SK-N-SH treated with all-trans-retinoic acid at 6 μM for 48 hours (cell line): ENCODE measurements around the gene TMEM130.

ENCODE experiments used
- ATAC-seq: fragments of 200-7000 bp; cut with Tn5 transposase; 3 replicates; pipeline ENCODE4 v1.9.1; 2020; ENCODE audit warnings: mild to moderate bottlenecking, moderate library complexity
- BACH2 ChIP-seq: fragments of 250-450 bp; sonication (Bioruptor Pico); IDR thresholded peaks from 2 replicates; pipeline ENCODE4 v1.9.0; 2021; ENCODE audit warnings: mild to moderate bottlenecking, borderline replicate concordance
- CSDC2 ChIP-seq: fragments of 250-450 bp; sonication (Bioruptor Pico); IDR thresholded peaks from 2 replicates; pipeline ENCODE4 v1.5.0; 2020; ENCODE audit warnings: mild to moderate bottlenecking, moderate library complexity
- ESRRG ChIP-seq: fragments of 250-450 bp; sonication (Bioruptor Pico); IDR thresholded peaks from 2 replicates; pipeline ENCODE4 v1.6.1; 2021; ENCODE audit warnings: mild to moderate bottlenecking
- GLIS3 ChIP-seq: fragments of 250-450 bp; sonication (Bioruptor Pico); IDR thresholded peaks from 2 replicates; pipeline ENCODE4 v1.5.0; 2020; ENCODE audit warnings: mild to moderate bottlenecking, moderate library complexity
- ISL1 ChIP-seq: fragments of 250-450 bp; sonication (Bioruptor Pico); IDR thresholded peaks from 2 replicates; pipeline ENCODE4 v2.1.2; 2022; ENCODE audit warnings: mild to moderate bottlenecking, moderate library complexity
- OSR1 ChIP-seq: fragments of 250-450 bp; sonication (Bioruptor Pico); IDR thresholded peaks from 2 replicates; pipeline ENCODE4 v1.8.0; 2022; ENCODE audit warnings: moderate library complexity, mild to moderate bottlenecking, inconsistent platforms
- PPARA ChIP-seq: fragments of 250-450 bp; sonication (Bioruptor Pico); IDR thresholded peaks from 2 replicates; pipeline ENCODE4 v1.5.0; 2020; ENCODE audit warnings: mild to moderate bottlenecking, borderline replicate concordance
- RARB ChIP-seq: fragments of 250-450 bp; sonication (Bioruptor Pico); IDR thresholded peaks from 2 replicates; pipeline ENCODE4 v1.8.0; 2021; ENCODE audit warnings: mild to moderate bottlenecking, moderate library complexity
- SNAI2 ChIP-seq: fragments of 250-450 bp; sonication (Bioruptor Pico); IDR thresholded peaks from 2 replicates; pipeline ENCODE4 v1.5.0; 2020; ENCODE audit warnings: mild to moderate bottlenecking, moderate library complexity
- TCF4 ChIP-seq: fragments of 250-450 bp; sonication (Bioruptor Pico); IDR thresholded peaks from 2 replicates; pipeline ENCODE4 v1.8.0; 2021; ENCODE audit warnings: mild to moderate bottlenecking, moderate library complexity, borderline replicate concordance
- TOX ChIP-seq: fragments of 250-450 bp; sonication (Bioruptor Pico); IDR thresholded peaks from 2 replicates; pipeline ENCODE4 v1.8.0; 2021; ENCODE audit warnings: mild to moderate bottlenecking, moderate library complexity, borderline replicate concordance
- ZFP3 ChIP-seq: fragments of 250-450 bp; sonication (Bioruptor Pico); IDR thresholded peaks from 2 replicates; pipeline ENCODE4 v1.5.0; 2020; ENCODE audit warnings: mild to moderate bottlenecking, moderate library complexity
- ZFP30 ChIP-seq: fragments of 450-650 bp; formaldehyde crosslinking; IDR thresholded peaks from 2 replicates; pipeline ENCODE4 v1.5.0; 2022; ENCODE audit warnings: mild to moderate bottlenecking, moderate library complexity
- ZNF8 ChIP-seq: fragments of 450-650 bp; formaldehyde crosslinking; IDR thresholded peaks from 2 replicates; pipeline ENCODE4 v1.5.0; 2020; ENCODE audit warnings: mild to moderate bottlenecking, moderate library complexity
- TF ChIP-seq, protein P1 (sequence below): fragments of 250-450 bp; sonication (Bioruptor Pico); IDR thresholded peaks from 2 replicates; pipeline ENCODE4 v1.5.1; 2021; ENCODE audit warnings: mild to moderate bottlenecking, moderate library complexity
- TF ChIP-seq, protein P2 (sequence below): fragments of 250-450 bp; sonication (Bioruptor Pico); IDR thresholded peaks from 2 replicates; pipeline ENCODE4 v1.8.0; 2021; ENCODE audit warnings: low read depth, mild to moderate bottlenecking, moderate library complexity, borderline replicate concordance
- TF ChIP-seq, protein P3 (sequence below): fragments of 250-450 bp; sonication (Bioruptor Pico); IDR thresholded peaks from 2 replicates; pipeline ENCODE4 v1.8.0; 2020; ENCODE audit warnings: mild to moderate bottlenecking, moderate library complexity, borderline replicate concordance
- TF ChIP-seq, protein P4 (sequence below): fragments of 250-450 bp; sonication (Bioruptor Pico); IDR thresholded peaks from 2 replicates; pipeline ENCODE4 v1.5.1; 2020; ENCODE audit warnings: low read depth, mild to moderate bottlenecking, moderate library complexity
- TF ChIP-seq, protein P5 (sequence below): fragments of 250-450 bp; sonication (Bioruptor Pico); IDR thresholded peaks from 2 replicates; pipeline ENCODE4 v1.5.0; 2020; ENCODE audit warnings: mild to moderate bottlenecking, moderate library complexity

Gene TMEM130

DNA sequence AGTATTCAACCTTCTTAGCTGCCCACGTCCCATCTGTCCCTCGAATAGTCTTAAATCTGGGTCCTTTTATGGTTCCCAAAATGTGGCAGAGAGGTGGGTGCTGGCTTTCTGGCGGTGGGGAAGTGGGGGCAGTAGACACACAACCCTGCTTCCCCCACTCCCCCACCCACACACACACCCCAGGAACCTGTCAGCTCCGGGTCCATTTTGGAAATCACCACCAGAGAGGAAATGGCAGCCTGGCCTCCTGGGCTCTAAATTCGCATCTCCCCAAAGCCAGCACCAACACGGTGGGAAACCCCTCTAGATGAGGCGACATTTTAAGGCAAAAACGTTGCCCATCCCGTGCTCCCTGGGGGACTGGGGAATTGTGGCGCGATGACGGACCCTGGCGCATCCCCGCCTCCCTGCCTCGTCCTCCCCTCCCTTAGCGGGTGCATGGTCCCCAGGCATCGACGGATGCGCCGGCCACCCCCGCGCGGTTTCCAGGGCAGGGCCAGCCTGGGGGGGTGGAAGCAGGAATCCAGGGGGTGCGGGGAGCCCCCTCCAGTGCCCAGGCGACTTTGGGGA lies 702 bp downstream of the TMEM130 start:
- TF ChIP-seq OSR1 (CRISPR knock-in tag) (no peak), BACH2 (CRISPR knock-in tag) (no peak), ZFP3 (CRISPR knock-in tag) (no peak), ISL1 (no peak), TCF4 (CRISPR knock-in tag) (no peak), ESRRG (CRISPR knock-in tag) (no peak), RARB (CRISPR knock-in tag) (no peak), SNAI2 (CRISPR knock-in tag) (no peak), GLIS3 (CRISPR knock-in tag) (no peak), CSDC2 (CRISPR knock-in tag) (no peak), ZFP30 (CRISPR knock-in tag) (no peak), TOX (CRISPR knock-in tag) (no peak), ZNF8 (CRISPR knock-in tag) (no peak)
- TF ChIP-seq, protein P1, sequence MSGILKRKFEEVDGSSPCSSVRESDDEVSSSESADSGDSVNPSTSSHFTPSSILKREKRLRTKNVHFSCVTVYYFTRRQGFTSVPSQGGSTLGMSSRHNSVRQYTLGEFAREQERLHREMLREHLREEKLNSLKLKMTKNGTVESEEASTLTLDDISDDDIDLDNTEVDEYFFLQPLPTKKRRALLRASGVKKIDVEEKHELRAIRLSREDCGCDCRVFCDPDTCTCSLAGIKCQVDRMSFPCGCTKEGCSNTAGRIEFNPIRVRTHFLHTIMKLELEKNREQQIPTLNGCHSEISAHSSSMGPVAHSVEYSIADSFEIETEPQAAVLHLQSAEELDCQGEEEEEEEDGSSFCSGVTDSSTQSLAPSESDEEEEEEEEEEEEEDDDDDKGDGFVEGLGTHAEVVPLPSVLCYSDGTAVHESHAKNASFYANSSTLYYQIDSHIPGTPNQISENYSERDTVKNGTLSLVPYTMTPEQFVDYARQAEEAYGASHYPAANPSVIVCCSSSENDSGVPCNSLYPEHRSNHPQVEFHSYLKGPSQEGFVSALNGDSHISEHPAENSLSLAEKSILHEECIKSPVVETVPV = no peak
- TF ChIP-seq, protein P2, sequence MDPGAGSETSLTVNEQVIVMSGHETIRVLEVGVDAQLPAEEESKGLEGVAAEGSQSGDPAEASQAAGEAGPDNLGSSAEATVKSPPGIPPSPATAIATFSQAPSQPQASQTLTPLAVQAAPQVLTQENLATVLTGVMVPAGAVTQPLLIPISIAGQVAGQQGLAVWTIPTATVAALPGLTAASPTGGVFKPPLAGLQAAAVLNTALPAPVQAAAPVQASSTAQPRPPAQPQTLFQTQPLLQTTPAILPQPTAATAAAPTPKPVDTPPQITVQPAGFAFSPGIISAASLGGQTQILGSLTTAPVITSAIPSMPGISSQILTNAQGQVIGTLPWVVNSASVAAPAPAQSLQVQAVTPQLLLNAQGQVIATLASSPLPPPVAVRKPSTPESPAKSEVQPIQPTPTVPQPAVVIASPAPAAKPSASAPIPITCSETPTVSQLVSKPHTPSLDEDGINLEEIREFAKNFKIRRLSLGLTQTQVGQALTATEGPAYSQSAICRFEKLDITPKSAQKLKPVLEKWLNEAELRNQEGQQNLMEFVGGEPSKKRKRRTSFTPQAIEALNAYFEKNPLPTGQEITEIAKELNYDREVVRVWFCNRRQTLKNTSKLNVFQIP (CRISPR knock-in tag) = no peak
- TF ChIP-seq, protein P3, sequence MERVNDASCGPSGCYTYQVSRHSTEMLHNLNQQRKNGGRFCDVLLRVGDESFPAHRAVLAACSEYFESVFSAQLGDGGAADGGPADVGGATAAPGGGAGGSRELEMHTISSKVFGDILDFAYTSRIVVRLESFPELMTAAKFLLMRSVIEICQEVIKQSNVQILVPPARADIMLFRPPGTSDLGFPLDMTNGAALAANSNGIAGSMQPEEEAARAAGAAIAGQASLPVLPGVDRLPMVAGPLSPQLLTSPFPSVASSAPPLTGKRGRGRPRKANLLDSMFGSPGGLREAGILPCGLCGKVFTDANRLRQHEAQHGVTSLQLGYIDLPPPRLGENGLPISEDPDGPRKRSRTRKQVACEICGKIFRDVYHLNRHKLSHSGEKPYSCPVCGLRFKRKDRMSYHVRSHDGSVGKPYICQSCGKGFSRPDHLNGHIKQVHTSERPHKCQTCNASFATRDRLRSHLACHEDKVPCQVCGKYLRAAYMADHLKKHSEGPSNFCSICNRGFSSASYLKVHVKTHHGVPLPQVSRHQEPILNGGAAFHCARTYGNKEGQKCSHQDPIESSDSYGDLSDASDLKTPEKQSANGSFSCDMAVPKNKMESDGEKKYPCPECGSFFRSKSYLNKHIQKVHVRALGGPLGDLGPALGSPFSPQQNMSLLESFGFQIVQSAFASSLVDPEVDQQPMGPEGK (CRISPR knock-in tag) = no peak
- TF ChIP-seq, all 23 proteins: peak for 0

DNA sequence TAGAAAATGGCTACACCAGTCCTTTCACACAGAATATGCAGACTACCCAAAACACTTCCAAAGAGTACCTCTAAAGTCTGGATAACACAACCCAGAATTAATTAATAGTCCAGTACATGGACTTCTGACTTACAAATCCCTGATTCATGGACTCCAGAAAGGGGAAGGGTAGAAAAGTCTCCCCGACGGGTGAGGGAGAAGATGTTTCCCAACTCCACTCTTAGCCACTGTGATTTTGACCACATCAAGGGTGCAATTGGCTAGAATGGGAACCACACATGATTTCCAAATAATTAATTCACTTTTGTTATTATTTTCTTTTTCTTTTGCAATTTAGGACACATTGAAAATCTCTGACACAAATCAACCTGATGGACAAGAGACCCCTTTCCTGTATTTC lies 1.4 kb downstream of the TMEM130 start:
- ATAC-seq = no peak
- TF ChIP-seq RARB (CRISPR knock-in tag) = no peak
- TF ChIP-seq TOX (CRISPR knock-in tag) = no peak
- TF ChIP-seq, protein P2 (CRISPR knock-in tag) = no peak
- TF ChIP-seq, protein P4, sequence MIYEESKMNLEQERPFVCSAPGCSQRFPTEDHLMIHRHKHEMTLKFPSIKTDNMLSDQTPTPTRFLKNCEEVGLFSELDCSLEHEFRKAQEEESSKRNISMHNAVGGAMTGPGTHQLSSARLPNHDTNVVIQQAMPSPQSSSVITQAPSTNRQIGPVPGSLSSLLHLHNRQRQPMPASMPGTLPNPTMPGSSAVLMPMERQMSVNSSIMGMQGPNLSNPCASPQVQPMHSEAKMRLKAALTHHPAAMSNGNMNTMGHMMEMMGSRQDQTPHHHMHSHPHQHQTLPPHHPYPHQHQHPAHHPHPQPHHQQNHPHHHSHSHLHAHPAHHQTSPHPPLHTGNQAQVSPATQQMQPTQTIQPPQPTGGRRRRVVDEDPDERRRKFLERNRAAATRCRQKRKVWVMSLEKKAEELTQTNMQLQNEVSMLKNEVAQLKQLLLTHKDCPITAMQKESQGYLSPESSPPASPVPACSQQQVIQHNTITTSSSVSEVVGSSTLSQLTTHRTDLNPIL (CRISPR knock-in tag) = no peak
- TF ChIP-seq SNAI2 (CRISPR knock-in tag) = no peak
- TF ChIP-seq ZFP30 (CRISPR knock-in tag) = no peak
- TF ChIP-seq, protein P5, sequence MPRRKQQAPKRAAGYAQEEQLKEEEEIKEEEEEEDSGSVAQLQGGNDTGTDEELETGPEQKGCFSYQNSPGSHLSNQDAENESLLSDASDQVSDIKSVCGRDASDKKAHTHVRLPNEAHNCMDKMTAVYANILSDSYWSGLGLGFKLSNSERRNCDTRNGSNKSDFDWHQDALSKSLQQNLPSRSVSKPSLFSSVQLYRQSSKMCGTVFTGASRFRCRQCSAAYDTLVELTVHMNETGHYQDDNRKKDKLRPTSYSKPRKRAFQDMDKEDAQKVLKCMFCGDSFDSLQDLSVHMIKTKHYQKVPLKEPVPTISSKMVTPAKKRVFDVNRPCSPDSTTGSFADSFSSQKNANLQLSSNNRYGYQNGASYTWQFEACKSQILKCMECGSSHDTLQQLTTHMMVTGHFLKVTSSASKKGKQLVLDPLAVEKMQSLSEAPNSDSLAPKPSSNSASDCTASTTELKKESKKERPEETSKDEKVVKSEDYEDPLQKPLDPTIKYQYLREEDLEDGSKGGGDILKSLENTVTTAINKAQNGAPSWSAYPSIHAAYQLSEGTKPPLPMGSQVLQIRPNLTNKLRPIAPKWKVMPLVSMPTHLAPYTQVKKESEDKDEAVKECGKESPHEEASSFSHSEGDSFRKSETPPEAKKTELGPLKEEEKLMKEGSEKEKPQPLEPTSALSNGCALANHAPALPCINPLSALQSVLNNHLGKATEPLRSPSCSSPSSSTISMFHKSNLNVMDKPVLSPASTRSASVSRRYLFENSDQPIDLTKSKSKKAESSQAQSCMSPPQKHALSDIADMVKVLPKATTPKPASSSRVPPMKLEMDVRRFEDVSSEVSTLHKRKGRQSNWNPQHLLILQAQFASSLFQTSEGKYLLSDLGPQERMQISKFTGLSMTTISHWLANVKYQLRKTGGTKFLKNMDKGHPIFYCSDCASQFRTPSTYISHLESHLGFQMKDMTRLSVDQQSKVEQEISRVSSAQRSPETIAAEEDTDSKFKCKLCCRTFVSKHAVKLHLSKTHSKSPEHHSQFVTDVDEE (CRISPR knock-in tag) = no peak
- TF ChIP-seq ESRRG (CRISPR knock-in tag) = no peak
- TF ChIP-seq OSR1 (CRISPR knock-in tag) = no peak
- TF ChIP-seq, protein P3 (CRISPR knock-in tag) = no peak
- no peak for TF ChIP-seq PPARA (CRISPR knock-in tag)
- no peak for TF ChIP-seq BACH2 (CRISPR knock-in tag)
- TF ChIP-seq CSDC2 (CRISPR knock-in tag) = no peak
- TF ChIP-seq ZNF8 (CRISPR knock-in tag) = no peak

More for the DNA sequence above, 702 bp downstream of the TMEM130 start:
- ATAC-seq = no peak
